Astrocyte of the spinal cord (primary cell): Measurements from ENCODE around the gene SYMPK.
"Not testable (repeated sequence)": the region's sequence is repeated elsewhere in the genome, so short reads cannot be mapped to it uniquely, and the experiment has no call there.

Experiments used
- DNase-seq: peaks from one replicate; pipeline ENCODE4 v3.0.0; 2011; ENCODE audit warnings: low read depth, low spot score
- H3K4me3 ChIP-seq: 2 replicates; pipeline ENCODE4 v1.5.1; 2011; ENCODE audit warnings: low read depth, mild to moderate bottlenecking, low read length, moderate library complexity
- in situ Hi-C: cut with HindIII; loops from 2 replicates; pipeline ENCODE4 v1.10.0; 2017; ENCODE audit warnings: low sequenced_read_pairs
- TF ChIP-seq, protein P1 (sequence below): IDR thresholded peaks from 2 replicates; pipeline ENCODE4 v1.5.1; 2012; ENCODE audit warnings: low read depth, mild to moderate bottlenecking, low read length, inconsistent platforms

Gene SYMPK

DNA sequence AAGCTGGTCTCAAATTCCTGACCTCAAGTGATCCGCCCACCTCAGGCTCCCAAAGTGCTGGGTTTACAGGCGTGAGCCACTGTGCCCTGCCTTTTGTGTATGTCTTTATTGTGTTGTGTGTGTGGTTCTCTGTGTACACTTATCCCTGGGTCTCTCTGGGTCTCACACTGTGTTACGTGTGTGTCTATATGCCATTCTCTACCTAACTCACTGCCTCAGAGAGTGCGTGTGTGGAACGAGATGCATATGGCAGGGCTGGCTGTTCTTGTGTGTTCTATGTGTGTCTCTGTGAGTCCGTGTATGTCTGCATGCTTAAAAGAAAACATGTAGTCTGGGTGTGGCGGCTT, 11.6 kb upstream of the SYMPK start:
- TF ChIP-seq, protein P1, sequence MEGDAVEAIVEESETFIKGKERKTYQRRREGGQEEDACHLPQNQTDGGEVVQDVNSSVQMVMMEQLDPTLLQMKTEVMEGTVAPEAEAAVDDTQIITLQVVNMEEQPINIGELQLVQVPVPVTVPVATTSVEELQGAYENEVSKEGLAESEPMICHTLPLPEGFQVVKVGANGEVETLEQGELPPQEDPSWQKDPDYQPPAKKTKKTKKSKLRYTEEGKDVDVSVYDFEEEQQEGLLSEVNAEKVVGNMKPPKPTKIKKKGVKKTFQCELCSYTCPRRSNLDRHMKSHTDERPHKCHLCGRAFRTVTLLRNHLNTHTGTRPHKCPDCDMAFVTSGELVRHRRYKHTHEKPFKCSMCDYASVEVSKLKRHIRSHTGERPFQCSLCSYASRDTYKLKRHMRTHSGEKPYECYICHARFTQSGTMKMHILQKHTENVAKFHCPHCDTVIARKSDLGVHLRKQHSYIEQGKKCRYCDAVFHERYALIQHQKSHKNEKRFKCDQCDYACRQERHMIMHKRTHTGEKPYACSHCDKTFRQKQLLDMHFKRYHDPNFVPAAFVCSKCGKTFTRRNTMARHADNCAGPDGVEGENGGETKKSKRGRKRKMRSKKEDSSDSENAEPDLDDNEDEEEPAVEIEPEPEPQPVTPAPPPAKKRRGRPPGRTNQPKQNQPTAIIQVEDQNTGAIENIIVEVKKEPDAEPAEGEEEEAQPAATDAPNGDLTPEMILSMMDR = no peak
- no peak for DNase-seq
- in situ Hi-C loops = no loop called here
- no peak overlapping the region for H3K4me3 ChIP-seq

DNA sequence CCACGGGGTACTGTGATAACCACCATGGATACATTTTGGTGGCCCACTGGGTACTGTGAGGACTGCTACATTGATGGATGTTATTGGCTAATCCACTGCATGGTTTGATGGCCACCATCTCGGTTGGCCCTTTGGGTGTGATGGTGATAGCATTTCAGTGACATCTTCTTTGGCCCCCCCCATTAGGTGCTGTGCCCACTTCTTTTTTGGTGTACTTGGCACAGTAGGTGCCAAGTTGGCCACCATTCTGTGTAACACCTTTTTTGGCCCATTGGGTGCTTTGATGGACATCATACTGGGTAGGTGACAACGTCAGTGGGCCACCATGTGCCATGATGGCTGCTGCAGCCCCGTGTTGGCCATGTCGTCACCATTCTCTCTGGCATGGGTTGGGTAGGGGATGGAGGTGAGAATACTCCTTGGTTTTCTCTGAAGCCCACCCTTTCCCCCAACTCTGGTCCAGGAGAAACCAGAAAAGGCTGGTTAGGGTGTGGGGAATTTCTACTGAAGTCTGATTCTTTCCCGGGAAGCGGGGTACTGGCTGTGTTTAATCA, 10.3 kb upstream of the SYMPK start:
- TF ChIP-seq, protein P1 = no peak
- H3K4me3 ChIP-seq = no peak overlapping the region
- DNase-seq = no peak
- in situ Hi-C loops = no loop called here

DNA sequence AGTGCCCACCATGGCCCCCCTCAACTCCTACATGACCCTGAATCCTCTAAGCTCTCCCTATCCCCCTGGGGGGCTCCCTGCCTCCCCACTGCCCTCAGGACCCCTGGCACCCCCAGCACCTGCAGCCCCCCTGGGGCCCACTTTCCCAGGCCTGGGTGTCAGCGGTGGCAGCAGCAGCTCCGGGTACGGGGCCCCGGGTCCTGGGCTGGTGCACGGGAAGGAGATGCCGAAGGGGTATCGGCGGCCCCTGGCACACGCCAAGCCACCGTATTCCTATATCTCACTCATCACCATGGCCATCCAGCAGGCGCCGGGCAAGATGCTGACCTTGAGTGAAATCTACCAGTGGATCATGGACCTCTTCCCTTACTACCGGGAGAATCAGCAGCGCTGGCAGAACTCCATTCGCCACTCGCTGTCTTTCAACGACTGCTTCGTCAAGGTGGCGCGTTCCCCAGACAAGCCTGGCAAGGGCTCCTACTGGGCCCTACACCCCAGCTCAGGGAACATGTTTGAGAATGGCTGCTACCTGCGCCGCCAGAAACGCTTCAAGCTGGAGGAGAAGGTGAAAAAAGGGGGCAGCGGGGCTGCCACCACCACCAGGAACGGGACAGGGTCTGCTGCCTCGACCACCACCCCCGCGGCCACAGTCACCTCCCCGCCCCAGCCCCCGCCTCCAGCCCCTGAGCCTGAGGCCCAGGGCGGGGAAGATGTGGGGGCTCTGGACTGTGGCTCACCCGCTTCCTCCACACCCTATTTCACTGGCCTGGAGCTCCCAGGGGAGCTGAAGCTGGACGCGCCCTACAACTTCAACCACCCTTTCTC, 9.4 kb upstream of the SYMPK start:
- in situ Hi-C loops = no loop called here
- no peak overlapping the region for H3K4me3 ChIP-seq
- TF ChIP-seq, protein P1 = no peak
- DNase-seq = no peak

DNA sequence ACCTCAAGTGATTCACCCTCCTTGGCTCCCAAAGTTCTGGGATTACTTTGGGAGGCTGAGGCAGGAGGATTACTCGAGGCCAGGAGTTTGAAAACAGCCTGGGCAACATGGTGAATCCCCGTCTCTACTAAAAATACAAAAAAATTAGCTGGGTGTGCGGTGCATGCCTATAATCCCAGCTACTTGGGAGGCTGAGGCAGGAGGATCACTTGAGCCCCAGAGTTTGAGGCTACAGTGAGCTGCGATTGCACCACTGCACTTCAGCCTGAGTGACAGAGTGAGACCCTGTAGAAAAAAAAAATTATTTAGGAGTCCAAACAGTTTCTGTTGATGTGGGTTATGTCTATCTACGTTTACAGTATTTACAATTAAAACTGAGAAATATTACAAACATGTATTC, 7.9 kb upstream of the SYMPK start:
- no peak overlapping the region for H3K4me3 ChIP-seq
- in situ Hi-C loops = no loop called here

DNA sequence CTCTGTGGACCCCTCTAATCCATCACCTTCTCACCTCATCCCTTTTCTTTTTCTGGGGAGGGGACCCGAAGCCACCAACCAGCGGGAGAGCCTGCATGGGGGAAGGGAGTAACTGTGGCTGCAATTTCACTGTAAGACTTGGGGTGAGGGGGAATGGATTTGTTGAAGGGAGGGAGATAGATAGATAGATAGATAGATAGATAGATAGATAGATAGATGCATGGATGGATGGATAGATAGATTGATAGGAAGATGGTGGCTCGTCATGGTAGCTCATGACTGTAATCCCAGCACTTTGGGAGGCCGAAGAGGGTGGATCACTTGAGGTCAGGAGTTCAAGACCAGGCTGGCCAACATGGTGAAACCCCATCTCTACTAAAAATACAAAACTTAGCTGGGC, 4.3 kb upstream of the SYMPK start:
- H3K4me3 ChIP-seq, in situ Hi-C loops, DNase-seq: not testable (repeated sequence)

More for the DNA sequence above, 7.9 kb upstream of the SYMPK start:
- DNase-seq = no peak
- TF ChIP-seq, protein P1 = no peak

DNA sequence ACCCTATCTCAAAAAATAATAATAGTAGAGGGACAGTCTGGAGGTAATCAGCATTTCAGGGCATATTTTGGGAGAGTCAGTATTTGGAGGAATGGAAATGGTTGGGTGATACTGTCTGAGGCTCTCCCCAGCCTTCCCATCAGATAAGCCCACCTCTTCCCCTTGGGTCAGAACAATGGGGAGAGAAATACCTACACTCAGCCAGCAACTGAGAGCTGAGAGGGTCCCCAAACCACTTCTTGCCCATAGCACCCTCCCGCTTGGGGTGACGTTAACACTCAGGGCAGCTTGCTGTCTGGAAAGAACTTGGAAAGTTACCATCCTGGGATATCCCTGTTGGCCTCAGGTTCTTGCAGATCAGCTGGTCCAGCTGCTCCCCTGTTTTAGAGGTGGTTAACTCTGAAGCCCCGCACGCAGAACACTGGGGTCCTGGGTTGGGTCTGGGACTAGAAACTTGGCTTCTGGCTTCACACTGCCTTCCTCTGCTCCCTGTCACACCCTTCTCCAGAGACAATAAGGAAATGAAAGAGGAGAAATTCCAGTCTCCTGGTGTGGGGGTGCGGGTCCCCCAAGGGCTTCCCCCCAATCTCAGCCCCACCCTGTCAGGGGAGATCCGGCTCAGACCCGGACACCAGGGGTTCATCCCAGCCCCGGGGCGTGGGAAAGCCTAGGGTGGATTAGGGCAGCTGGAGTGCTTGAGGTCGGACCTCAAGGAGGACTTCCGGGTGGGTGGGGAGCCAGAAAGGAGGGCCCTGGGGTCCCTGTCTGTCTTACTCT, 3.6 kb upstream of the SYMPK start:
- H3K4me3 ChIP-seq = no peak overlapping the region
- DNase-seq = no peak
- in situ Hi-C loops = no loop called here
- TF ChIP-seq, protein P1 = no peak
